Endodermal cell (in vitro differentiated cells): ENCODE results near the gene NCS1. TPM values are rescaled to one million over a fixed set of nuclear protein-coding genes. Genes with fewer than 3 reads are reported as not detected.

Source experiments
- DNase-seq: peaks from one replicate; pipeline ENCODE4 v3.0.0-alpha.2; 2017
- H3K27ac ChIP-seq: 2 replicates; pipeline ENCODE4 v1.5.1; 2013; ENCODE audit warnings: mild to moderate bottlenecking, low read depth, low read length, moderate library complexity
- H3K27me3 ChIP-seq: 2 replicates; pipeline ENCODE4 v1.6.1; 2013; ENCODE audit warnings: mild to moderate bottlenecking, low read length, moderate library complexity; ENCODE audit not compliant: insufficient read depth, control insufficient read depth, poor library complexity, severe bottlenecking
- H3K36me3 ChIP-seq: 2 replicates; pipeline ENCODE4 v1.7.0; 2013; ENCODE audit warnings: mild to moderate bottlenecking, low read length, moderate library complexity; ENCODE audit not compliant: control insufficient read depth, insufficient read depth
- H3K4me1 ChIP-seq: one replicate; pipeline ENCODE4 v1.7.0; 2013; ENCODE audit warnings: low read length; ENCODE audit not compliant: control insufficient read depth, insufficient read depth
- H3K4me3 ChIP-seq: 2 replicates; pipeline ENCODE4 v1.5.1; 2013; ENCODE audit warnings: mild to moderate bottlenecking, low read length, moderate library complexity
- H3K9ac ChIP-seq: 2 replicates; pipeline ENCODE4 v1.6.1; 2013; ENCODE audit warnings: mild to moderate bottlenecking, low read length, moderate library complexity; ENCODE audit not compliant: poor library complexity, severe bottlenecking; ENCODE audit errors: extremely low read depth
- H3K9me3 ChIP-seq: 2 replicates; pipeline ENCODE4 v1.6.1; 2013; ENCODE audit warnings: mild to moderate bottlenecking, low read length, moderate library complexity; ENCODE audit not compliant: control insufficient read depth
- H3K27ac Mint-ChIP-seq: 2 replicates; pipeline ENCODE4 v1.8.0; 2020; ENCODE audit warnings: mixed read lengths
- H3K27me3 Mint-ChIP-seq: 2 replicates; pipeline ENCODE4 v1.8.0; 2021; ENCODE audit warnings: mild to moderate bottlenecking, mixed read lengths; ENCODE audit not compliant: insufficient read depth
- H3K36me3 Mint-ChIP-seq: 2 replicates; pipeline ENCODE4 v1.8.0; 2020; ENCODE audit warnings: low read depth, mixed read lengths
- H3K4me1 Mint-ChIP-seq: 2 replicates; pipeline ENCODE4 v1.8.0; 2020; ENCODE audit warnings: mixed read lengths
- H3K4me3 Mint-ChIP-seq: 2 replicates; pipeline ENCODE4 v1.8.0; 2020; ENCODE audit warnings: mild to moderate bottlenecking, moderate library complexity, mixed read lengths
- H3K9me3 Mint-ChIP-seq: 2 replicates; pipeline ENCODE4 v1.8.0; 2020; ENCODE audit warnings: mild to moderate bottlenecking, mixed read lengths
- CTCF ChIP-seq: fragments of 200-600 bp; sonication (generic); conservative IDR thresholded peaks from 2 replicates; pipeline ENCODE4 v1.5.0; 2021; ENCODE audit warnings: antibody characterized with exemption, mild to moderate bottlenecking
- WGBS, 2 experiments: methylation state at CpG; one replicate each; pipeline versions ENCODE4 v1.1.5 to v1.1.7; 2013; ENCODE audit warnings: missing lambda C conversion rate in 2 of 2, mixed read lengths in 1 of 2; ENCODE audit not compliant: insufficient coverage in 1 of 2, insufficient read length in 1 of 2; 5-methylcytosine and 5-hydroxymethylcytosine counted together
- total RNA-seq, 2 donors: library from RNA; stranded (reverse); fragmentation: NEBNext Ultra II Directional in 1 of 2; extraction: Animal tissue kit (Norgen Biotek cat#: 25700) in 1 of 2; gene quantifications; 2 replicates in 1 of 2; 3 replicates in 1 of 2; pipeline ENCODE4 v1.2.1, GENCODE V29; 2021

Gene NCS1
- total RNA-seq, 2 donors from 2014 or later = 40.6 to 47.7 TPM

- H3K27me3 ChIP-seq = no peaks in the 10 kb centered on the region
- no peak overlapping the region for H3K4me3 ChIP-seq
- H3K9me3 Mint-ChIP-seq = no peaks in the 10 kb centered on the region
- no peaks in the 10 kb centered on the region for H3K36me3 Mint-ChIP-seq
- H3K9me3 ChIP-seq = no peaks in the 10 kb centered on the region
- no peaks in the 10 kb centered on the region for H3K36me3 ChIP-seq
- H3K27ac Mint-ChIP-seq = no peak overlapping the region
- H3K9ac ChIP-seq = no peak overlapping the region
- no peak overlapping the region for H3K4me3 Mint-ChIP-seq
- DNase-seq = no peak
- TF ChIP-seq CTCF = no peak
- no peaks in the 10 kb centered on the region for H3K4me1 ChIP-seq
- no peak overlapping the region for H3K27ac ChIP-seq
- peaks cover 8% of the 10 kb centered on the region for H3K4me1 Mint-ChIP-seq
- H3K27me3 Mint-ChIP-seq = peaks cover 9% of the 10 kb centered on the region
- 100% methylated on average over 1 of the region's 1 CpG; no CpG with 5 or more reads in 1 of the 2 experiments for WGBS, 2 experiments
Measured at GRCh38 chr9:130165579-130165978, 6.6 kb upstream of the NCS1 start.

- Histone ChIP-seq H3K4me3 (no peak overlapping the region), H3K9me3 (no peaks in the 10 kb centered on the region), H3K36me3 (no peaks in the 10 kb centered on the region), H3K27ac (no peak overlapping the region), H3K9ac (no peak overlapping the region), H3K4me1 (no peaks in the 10 kb centered on the region), H3K27me3 (no peaks in the 10 kb centered on the region)
- WGBS, 2 experiments = 80 to 92% methylated on average over 2 to 4 of the region's 4 CpGs
- Mint-ChIP-seq H3K9me3 (no peaks in the 10 kb centered on the region), H3K36me3 (no peaks in the 10 kb centered on the region), H3K4me1 (peaks cover 11% of the 10 kb centered on the region), H3K27ac (no peak overlapping the region), H3K4me3 (no peak overlapping the region), H3K27me3 (peaks cover 14% of the 10 kb centered on the region)
- no peak for TF ChIP-seq CTCF
- DNase-seq = no peak
Measured at GRCh38 chr9:130166399-130166798, 5.8 kb upstream of the NCS1 start.

- WGBS, 2 experiments = 69 to 81% methylated on average over 5 to 6 of the region's 6 CpGs
- H3K27me3 ChIP-seq = no peaks in the 10 kb centered on the region
- no peak overlapping the region for H3K4me3 ChIP-seq
- no peaks in the 10 kb centered on the region for H3K4me1 ChIP-seq
- Mint-ChIP-seq H3K27me3 (peaks cover 14% of the 10 kb centered on the region), H3K27ac (peak overlapping the region; percentile 13), H3K4me1 (peaks cover 11% of the 10 kb centered on the region), H3K36me3 (no peaks in the 10 kb centered on the region), H3K9me3 (no peaks in the 10 kb centered on the region), H3K4me3 (no peak overlapping the region)
- H3K36me3 ChIP-seq = no peaks in the 10 kb centered on the region
- DNase-seq = peak; percentile 87
- H3K9ac ChIP-seq = no peak overlapping the region
- H3K9me3 ChIP-seq = no peaks in the 10 kb centered on the region
- TF ChIP-seq CTCF = peak; percentile 78
- H3K27ac ChIP-seq = no peak overlapping the region
Measured at GRCh38 chr9:130167927-130168326, 4.3 kb upstream of the NCS1 start.
